A673 (cell line): ENCODE measurements around the gene SMIM8.
"Not testable (repeated sequence)": the region's sequence is repeated elsewhere in the genome, so short reads cannot be mapped to it uniquely, and the experiment has no call there.

Experiments used
- EZH2 ChIP-seq: fragments of 200-600 bp; sonication (generic); IDR thresholded peaks from 2 replicates; pipeline ENCODE4 v1.6.1; 2017; ENCODE audit warnings: borderline replicate concordance, low read depth, mild to moderate bottlenecking, mixed read lengths, antibody characterized with exemption, low read length; ENCODE audit not compliant: poor library complexity, severe bottlenecking
- TF ChIP-seq, protein P1 (sequence below): fragments of 300-800, 200-600 bp; sonication (generic); conservative IDR thresholded peaks from 2 replicates; pipeline ENCODE4 v1.5.1; 2017; ENCODE audit warnings: low read depth, mild to moderate bottlenecking, antibody characterized with exemption, low read length, moderate library complexity, mixed read lengths

GRCh38 chr6:87301277-87301676 lies 21.1 kb upstream of the SMIM8 start:
- not testable (repeated sequence) for TF ChIP-seq EZH2
- TF ChIP-seq, protein P1, sequence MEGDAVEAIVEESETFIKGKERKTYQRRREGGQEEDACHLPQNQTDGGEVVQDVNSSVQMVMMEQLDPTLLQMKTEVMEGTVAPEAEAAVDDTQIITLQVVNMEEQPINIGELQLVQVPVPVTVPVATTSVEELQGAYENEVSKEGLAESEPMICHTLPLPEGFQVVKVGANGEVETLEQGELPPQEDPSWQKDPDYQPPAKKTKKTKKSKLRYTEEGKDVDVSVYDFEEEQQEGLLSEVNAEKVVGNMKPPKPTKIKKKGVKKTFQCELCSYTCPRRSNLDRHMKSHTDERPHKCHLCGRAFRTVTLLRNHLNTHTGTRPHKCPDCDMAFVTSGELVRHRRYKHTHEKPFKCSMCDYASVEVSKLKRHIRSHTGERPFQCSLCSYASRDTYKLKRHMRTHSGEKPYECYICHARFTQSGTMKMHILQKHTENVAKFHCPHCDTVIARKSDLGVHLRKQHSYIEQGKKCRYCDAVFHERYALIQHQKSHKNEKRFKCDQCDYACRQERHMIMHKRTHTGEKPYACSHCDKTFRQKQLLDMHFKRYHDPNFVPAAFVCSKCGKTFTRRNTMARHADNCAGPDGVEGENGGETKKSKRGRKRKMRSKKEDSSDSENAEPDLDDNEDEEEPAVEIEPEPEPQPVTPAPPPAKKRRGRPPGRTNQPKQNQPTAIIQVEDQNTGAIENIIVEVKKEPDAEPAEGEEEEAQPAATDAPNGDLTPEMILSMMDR, result not testable (repeated sequence)
